Omental fat pad (tissue), 4 donors: ENCODE results near the gene OLFML2A. TPM values are rescaled to one million over a fixed set of nuclear protein-coding genes. Genes with fewer than 3 reads are reported as not detected.

Experiments used
- ATAC-seq: fragments of 150-250 bp; one replicate; pipeline ENCODE4 v1.9.1; 2016; ENCODE audit warnings: mild to moderate bottlenecking, moderate library complexity; ENCODE audit not compliant: low FRiP score
- DNase-seq: peaks from one replicate; pipeline ENCODE4 v3.0.0-alpha.2; 2019; ENCODE audit warnings: low spot score
- CTCF ChIP-seq, 3 donors: fragments of 450-650 bp; IDR thresholded peaks; one replicate each; pipeline ENCODE4 v1.5.1; 2016 to 2017; ENCODE audit warnings: antibody characterized with exemption in 3 of 3, mild to moderate bottlenecking in 3 of 3, moderate library complexity in 2 of 3
- total RNA-seq, 4 donors: library from RNA; depleted of rRNA; stranded (reverse); fragments of >200 nt; gene quantifications; one replicate each; pipeline ENCODE4 v1.1.0, GENCODE V29; 2016

OLFML2A gene
- total RNA-seq, 4 donors from 2014 or later, result 6.0 to 62.6 (median 10.8) TPM

- TF ChIP-seq CTCF (IDR thresholded peaks at IDR 0.05), result no peak
- no peak for ATAC-seq
Observed at GRCh38 chr9:124766815-124767554, 9.9 kb upstream of the OLFML2A start.

GRCh38 chr9:124767821-124768220 is 9.1 kb upstream of the OLFML2A start:
- DNase-seq, result no peak
- ATAC-seq, result no peak
- TF ChIP-seq CTCF (IDR thresholded peaks at IDR 0.05), result no peak

More at GRCh38 chr9:124766815-124767554, 9.9 kb upstream of the OLFML2A start:
- no peak for DNase-seq

- no peak for ATAC-seq
- no peak for DNase-seq
- no peak for TF ChIP-seq CTCF (IDR thresholded peaks at IDR 0.05)
Observed at GRCh38 chr9:124768334-124768733, 8.6 kb upstream of the OLFML2A start.

GRCh38 chr9:124768750-124769548 is 8.0 kb upstream of the OLFML2A start:
- DNase-seq, result no peak
- ATAC-seq, result no peak
- no peak for TF ChIP-seq CTCF (IDR thresholded peaks at IDR 0.05)

GRCh38 chr9:124769549-124770358 is 7.2 kb upstream of the OLFML2A start:
- no peak for TF ChIP-seq CTCF (IDR thresholded peaks at IDR 0.05)
- no peak for ATAC-seq
- no peak for DNase-seq

GRCh38 chr9:124770359-124771020 is 6.4 kb upstream of the OLFML2A start:
- DNase-seq (no peak), ATAC-seq (no peak)
- TF ChIP-seq CTCF (IDR thresholded peaks at IDR 0.05), result no peak
